Measurements from ENCODE around the gene ACAP3. TPM values are rescaled to one million over a fixed set of nuclear protein-coding genes. Genes with fewer than 3 reads are reported as not detected.
A peak's percentile ranks its signal among the peaks of the same experiment; 100 is the strongest.

Gene ACAP3
- total RNA-seq, 1 experiment from 2014 or later: 28.1 TPM

DNA sequence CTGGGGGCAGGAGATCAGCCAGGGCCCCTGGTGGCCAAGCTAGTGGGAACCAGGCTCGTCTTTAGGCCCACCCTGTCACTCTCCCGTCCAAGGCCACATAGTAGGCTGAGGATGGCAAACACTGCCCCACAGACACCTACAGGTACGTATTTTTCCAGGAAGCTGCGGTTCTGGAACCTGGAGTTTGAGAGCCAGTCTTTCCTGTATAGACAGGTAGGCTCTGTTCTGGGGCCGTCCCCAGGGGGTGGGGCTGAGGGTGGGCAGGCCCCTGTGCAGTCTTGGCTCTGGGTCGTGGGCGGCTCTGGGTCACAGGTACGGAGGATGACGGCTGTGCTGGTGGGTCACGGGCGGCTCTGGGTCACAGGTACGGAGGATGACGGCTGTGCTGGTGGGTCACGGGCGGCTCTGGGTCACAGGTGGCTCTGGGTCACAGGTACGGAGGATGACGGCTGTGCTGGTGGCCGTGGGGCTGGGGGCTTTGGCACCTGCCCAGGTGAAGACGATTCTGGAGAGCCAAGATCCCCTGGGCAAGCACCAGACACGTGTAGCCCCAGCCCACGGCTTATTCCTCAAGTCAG, 2.8 kb upstream of the ACAP3 start:
- no peak for DNase-seq
- Histone ChIP-seq H3K4me1 (ENCODE audit: low read length) (peaks cover 30% of the 10 kb centered on the region), H2AFZ (ENCODE audit: low read length) (no peak overlapping the region), H3K9me3 (ENCODE audit: low read length) (no peaks in the 10 kb centered on the region), H3K36me3 (ENCODE audit: insufficient read depth, low read length) (peaks cover 11% of the 10 kb centered on the region), H3K9ac (ENCODE audit: low read length) (peak overlapping the region; percentile 85; the same call in 1 of the 2 replicates), H4K20me1 (ENCODE audit: insufficient read depth, low read depth, low read length) (peaks cover 16% of the 10 kb centered on the region; the same call in 1 of the 2 replicates), H3K9me2 (replicated peaks; ENCODE audit: insufficient read depth, low read length) (no peaks in the 10 kb centered on the region), H3K27ac (ENCODE audit: low read length) (peak overlapping the region; percentile 48; the same call in 1 of the 2 replicates), H3K79me2 (ENCODE audit: low read length) (peaks cover 30% of the 10 kb centered on the region), H3K4me2 (ENCODE audit: low read depth, low read length, poor library complexity, severe bottlenecking) (peak overlapping the region; percentile 73), H3K27me3 (ENCODE audit: low read length) (no peaks in the 10 kb centered on the region), H3K4me3 (ENCODE audit: low read length) (no peak overlapping the region)

DNA sequence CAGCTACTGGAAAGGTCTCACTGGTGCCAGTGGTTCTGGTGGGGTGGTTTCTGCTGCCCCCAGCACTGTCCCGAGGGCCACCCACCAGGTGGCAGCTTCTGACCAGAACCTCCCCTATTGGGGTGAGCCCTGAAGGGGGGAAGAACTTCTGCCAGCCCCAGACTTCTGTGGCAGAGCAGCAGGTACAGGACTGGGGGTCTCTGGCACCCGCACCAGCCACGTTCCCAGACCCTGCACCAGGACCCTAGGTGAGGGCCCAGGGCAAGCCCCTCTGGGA, 2.3 kb upstream of the ACAP3 start:
- H3K4me2 ChIP-seq (ENCODE audit: low read depth, low read length, poor library complexity, severe bottlenecking): peak overlapping the region; percentile 73
- peaks cover 11% of the 10 kb centered on the region for H3K36me3 ChIP-seq (ENCODE audit: insufficient read depth, low read length)
- H2AFZ ChIP-seq (ENCODE audit: low read length): no peak overlapping the region
- H4K20me1 ChIP-seq (ENCODE audit: insufficient read depth, low read depth, low read length): peaks cover 16% of the 10 kb centered on the region; the same call in 1 of the 2 replicates
- no peaks in the 10 kb centered on the region for H3K9me2 ChIP-seq (replicated peaks; ENCODE audit: insufficient read depth, low read length)
- peak overlapping the region; percentile 85 for H3K9ac ChIP-seq (ENCODE audit: low read length)
- no peaks in the 10 kb centered on the region for H3K9me3 ChIP-seq (ENCODE audit: low read length)
- no peaks in the 10 kb centered on the region for H3K27me3 ChIP-seq (ENCODE audit: low read length)
- peak overlapping the region; percentile 78 for H3K4me3 ChIP-seq (ENCODE audit: low read length)
- peaks cover 31% of the 10 kb centered on the region for H3K4me1 ChIP-seq (ENCODE audit: low read length)
- no peak for DNase-seq
- H3K27ac ChIP-seq (ENCODE audit: low read length): peak overlapping the region; percentile 48
- H3K79me2 ChIP-seq (ENCODE audit: low read length): peaks cover 31% of the 10 kb centered on the region

DNA sequence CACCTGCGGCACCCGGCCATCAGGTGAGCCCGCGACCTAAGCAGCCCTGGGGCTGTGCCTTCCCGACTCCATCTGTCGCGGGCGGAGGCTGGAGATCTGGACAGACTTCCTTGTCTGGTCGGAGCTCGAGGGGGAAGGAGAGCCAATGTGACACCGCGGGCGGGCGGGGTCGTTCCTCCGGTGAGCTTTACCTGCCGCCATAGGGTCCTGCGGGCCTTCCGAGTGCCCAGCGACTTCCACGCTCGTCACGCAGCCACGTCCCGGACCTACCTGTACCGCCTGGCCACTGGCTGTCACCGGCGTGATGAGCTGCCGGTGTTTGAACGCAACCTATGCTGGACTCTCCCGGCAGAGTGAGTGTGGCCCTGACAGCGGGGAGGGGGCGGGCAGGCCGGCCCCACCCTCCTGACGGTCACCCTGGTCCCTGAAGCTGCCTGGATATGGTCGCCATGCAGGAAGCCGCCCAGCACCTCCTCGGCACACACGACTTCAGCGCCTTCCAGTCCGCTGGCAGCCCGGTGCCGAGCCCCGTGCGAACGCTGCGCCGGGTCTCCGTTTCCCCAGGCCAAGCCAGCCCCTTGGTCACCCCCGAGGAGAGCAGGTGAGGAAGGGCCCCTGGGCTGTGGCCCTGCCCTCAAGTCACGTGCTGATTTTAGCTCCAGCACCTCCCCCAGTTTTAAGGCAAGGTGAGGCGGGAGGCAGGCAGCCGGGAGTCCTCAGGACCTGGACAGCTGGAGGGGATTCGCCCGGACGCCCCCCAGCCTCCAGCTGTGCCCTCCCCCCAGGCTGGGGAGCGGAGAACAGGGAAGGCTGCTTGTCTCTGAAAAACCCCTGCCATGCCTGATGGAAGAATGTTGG, 1.8 kb upstream of the ACAP3 start:
- peak overlapping the region; percentile 73 for H3K4me2 ChIP-seq (ENCODE audit: low read depth, low read length, poor library complexity, severe bottlenecking)
- H3K4me3 ChIP-seq (ENCODE audit: low read length): peak overlapping the region; percentile 78
- H2AFZ ChIP-seq (ENCODE audit: low read length): no peak overlapping the region
- H3K9me2 ChIP-seq (replicated peaks; ENCODE audit: insufficient read depth, low read length): no peaks in the 10 kb centered on the region
- H3K36me3 ChIP-seq (ENCODE audit: insufficient read depth, low read length): peaks cover 6% of the 10 kb centered on the region; the same call in 1 of the 2 replicates
- peaks cover 16% of the 10 kb centered on the region; the same call in 1 of the 2 replicates for H4K20me1 ChIP-seq (ENCODE audit: insufficient read depth, low read depth, low read length)
- H3K9ac ChIP-seq (ENCODE audit: low read length): peak overlapping the region; percentile 85
- no peaks in the 10 kb centered on the region for H3K27me3 ChIP-seq (ENCODE audit: low read length)
- H3K9me3 ChIP-seq (ENCODE audit: low read length): no peaks in the 10 kb centered on the region
- H3K4me1 ChIP-seq (ENCODE audit: low read length): peaks cover 35% of the 10 kb centered on the region
- peak overlapping the region; percentile 77 for H3K27ac ChIP-seq (ENCODE audit: low read length)
- H3K79me2 ChIP-seq (ENCODE audit: low read length): peaks cover 32% of the 10 kb centered on the region
- peak; percentile 74 for DNase-seq

DNA sequence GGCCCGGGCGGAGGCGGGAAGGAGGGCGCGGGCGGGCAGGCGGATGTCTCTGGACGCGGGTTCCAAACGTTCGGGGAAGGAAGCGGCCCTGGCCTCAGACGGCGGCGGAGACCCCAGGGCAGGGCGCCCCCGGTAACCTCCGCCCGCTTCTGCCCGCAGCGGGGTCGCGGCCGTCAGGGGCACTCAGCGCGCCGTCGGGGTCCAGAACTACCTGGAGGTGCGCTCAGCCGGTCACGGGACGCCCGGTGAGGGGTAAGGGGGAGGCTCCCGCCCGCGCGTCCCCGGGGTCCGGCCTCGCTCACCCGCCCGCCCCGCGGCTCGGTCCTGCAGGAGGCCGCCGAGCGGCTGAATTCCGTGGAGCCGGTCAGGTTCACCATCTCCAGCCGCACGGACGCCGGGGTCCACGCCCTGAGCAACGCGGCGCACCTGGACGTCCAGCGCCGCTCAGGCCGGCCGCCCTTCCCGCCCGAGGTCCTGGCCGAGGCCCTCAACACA, 1.1 kb upstream of the ACAP3 start:
- 0 out of 2 replicates have a peak, but pooled peaks cover 4% of the 10 kb centered on the region for H3K36me3 ChIP-seq (ENCODE audit: insufficient read depth, low read length)
- H3K27ac ChIP-seq (ENCODE audit: low read length): peak overlapping the region; percentile 77
- H3K4me2 ChIP-seq (ENCODE audit: low read depth, low read length, poor library complexity, severe bottlenecking): peak overlapping the region; percentile 73
- peaks cover 42% of the 10 kb centered on the region for H3K4me1 ChIP-seq (ENCODE audit: low read length)
- peak overlapping the region; percentile 85 for H3K9ac ChIP-seq (ENCODE audit: low read length)
- no peaks in the 10 kb centered on the region for H3K9me3 ChIP-seq (ENCODE audit: low read length)
- H4K20me1 ChIP-seq (ENCODE audit: insufficient read depth, low read depth, low read length): peaks cover 16% of the 10 kb centered on the region; the same call in 1 of the 2 replicates
- no peak overlapping the region; the same call in 1 of the 2 replicates for H2AFZ ChIP-seq (ENCODE audit: low read length)
- H3K9me2 ChIP-seq (replicated peaks; ENCODE audit: insufficient read depth, low read length): no peaks in the 10 kb centered on the region
- no peaks in the 10 kb centered on the region for H3K27me3 ChIP-seq (ENCODE audit: low read length)
- H3K4me3 ChIP-seq (ENCODE audit: low read length): peak overlapping the region; percentile 78
- DNase-seq: no peak
- peaks cover 38% of the 10 kb centered on the region for H3K79me2 ChIP-seq (ENCODE audit: low read length)

DNA sequence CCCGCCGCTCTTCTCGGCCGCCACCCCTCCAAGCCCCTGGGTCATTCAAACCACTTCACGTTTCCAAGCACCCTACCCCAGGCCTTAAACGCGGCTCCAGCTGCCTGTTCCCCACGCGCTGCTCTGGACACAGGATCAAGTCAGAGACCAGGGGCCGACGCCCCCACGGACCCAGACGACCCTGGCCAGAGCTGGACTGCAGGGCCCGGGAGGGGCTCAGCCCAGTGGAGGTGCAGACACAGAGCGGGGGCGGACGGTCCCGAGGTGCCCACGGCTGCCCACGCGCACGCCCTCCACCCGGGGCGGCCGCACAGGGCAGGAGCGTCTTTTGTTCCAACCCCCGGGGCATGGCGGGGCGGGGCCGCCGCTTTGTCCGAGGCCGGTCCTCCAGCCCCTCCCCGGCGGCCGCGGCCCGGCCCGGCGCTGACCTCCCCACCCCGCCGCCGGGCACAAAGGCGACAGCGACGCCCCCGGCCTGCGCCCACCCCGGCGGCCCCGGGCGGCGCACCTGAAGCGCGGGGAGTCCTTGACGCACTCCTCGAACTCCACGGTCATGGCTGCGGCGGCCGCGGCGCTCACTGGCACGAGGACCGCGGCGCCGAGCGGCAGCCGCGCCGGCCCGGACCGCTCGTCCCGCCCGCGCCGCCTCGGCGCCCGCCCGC, 338 bp downstream of the ACAP3 start:
- Histone ChIP-seq H3K4me2 (ENCODE audit: low read depth, low read length, poor library complexity, severe bottlenecking) (peak overlapping the region; percentile 94), H3K9me3 (ENCODE audit: low read length) (no peaks in the 10 kb centered on the region), H3K79me2 (ENCODE audit: low read length) (peaks cover 46% of the 10 kb centered on the region), H2AFZ (ENCODE audit: low read length) (no peak overlapping the region), H3K4me3 (ENCODE audit: low read length) (peak overlapping the region; percentile 85), H3K4me1 (ENCODE audit: low read length) (peaks cover 42% of the 10 kb centered on the region), H3K36me3 (ENCODE audit: insufficient read depth, low read length) (no peaks in the 10 kb centered on the region), H3K27me3 (ENCODE audit: low read length) (no peaks in the 10 kb centered on the region), H3K9ac (ENCODE audit: low read length) (peak overlapping the region; percentile 97), H4K20me1 (ENCODE audit: insufficient read depth, low read depth, low read length) (peaks cover 16% of the 10 kb centered on the region; the same call in 1 of the 2 replicates), H3K9me2 (replicated peaks; ENCODE audit: insufficient read depth, low read length) (no peaks in the 10 kb centered on the region), H3K27ac (ENCODE audit: low read length) (peak overlapping the region; percentile 97)
- peak; percentile 60 for DNase-seq

DNA sequence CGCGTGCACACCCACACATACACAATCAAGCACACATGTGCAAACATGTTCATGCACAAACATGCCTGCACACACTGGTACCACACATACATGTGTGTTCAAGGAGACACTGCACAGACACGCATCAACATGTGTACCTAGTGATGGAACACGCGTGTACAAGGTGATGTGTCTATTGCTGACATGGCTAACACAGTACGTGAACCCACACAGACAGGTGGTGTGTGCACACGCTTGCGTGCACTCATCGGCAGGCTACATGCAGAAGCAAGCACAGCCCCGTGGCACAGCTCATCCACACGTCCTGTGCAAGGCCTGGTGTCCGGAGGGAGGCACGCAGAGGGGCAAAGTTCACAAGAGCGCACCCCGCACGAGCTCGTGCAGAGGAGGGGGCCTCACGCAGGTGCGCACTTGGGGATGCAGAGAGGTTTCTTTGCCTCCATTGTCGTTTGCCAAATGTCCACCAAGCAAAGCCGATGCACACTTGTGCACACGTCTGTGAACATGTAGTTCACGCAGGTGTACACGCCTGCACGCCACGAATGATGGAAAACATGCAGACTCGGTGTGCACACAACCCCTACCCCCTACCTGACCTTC, 969 bp downstream of the ACAP3 start:
- Histone ChIP-seq H3K79me2 (ENCODE audit: low read length) (peaks cover 46% of the 10 kb centered on the region), H4K20me1 (ENCODE audit: insufficient read depth, low read depth, low read length) (peaks cover 16% of the 10 kb centered on the region; the same call in 1 of the 2 replicates), H3K9me2 (replicated peaks; ENCODE audit: insufficient read depth, low read length) (no peaks in the 10 kb centered on the region), H3K36me3 (ENCODE audit: insufficient read depth, low read length) (no peaks in the 10 kb centered on the region), H3K4me2 (ENCODE audit: low read depth, low read length, poor library complexity, severe bottlenecking) (peak overlapping the region; percentile 94), H3K9me3 (ENCODE audit: low read length) (no peaks in the 10 kb centered on the region), H3K27me3 (ENCODE audit: low read length) (no peaks in the 10 kb centered on the region), H2AFZ (ENCODE audit: low read length) (no peak overlapping the region), H3K4me1 (ENCODE audit: low read length) (peaks cover 42% of the 10 kb centered on the region), H3K9ac (ENCODE audit: low read length) (peak overlapping the region; percentile 97), H3K27ac (ENCODE audit: low read length) (peak overlapping the region; percentile 97), H3K4me3 (ENCODE audit: low read length) (peak overlapping the region; percentile 85)
- peak; percentile 70 for DNase-seq

DNA sequence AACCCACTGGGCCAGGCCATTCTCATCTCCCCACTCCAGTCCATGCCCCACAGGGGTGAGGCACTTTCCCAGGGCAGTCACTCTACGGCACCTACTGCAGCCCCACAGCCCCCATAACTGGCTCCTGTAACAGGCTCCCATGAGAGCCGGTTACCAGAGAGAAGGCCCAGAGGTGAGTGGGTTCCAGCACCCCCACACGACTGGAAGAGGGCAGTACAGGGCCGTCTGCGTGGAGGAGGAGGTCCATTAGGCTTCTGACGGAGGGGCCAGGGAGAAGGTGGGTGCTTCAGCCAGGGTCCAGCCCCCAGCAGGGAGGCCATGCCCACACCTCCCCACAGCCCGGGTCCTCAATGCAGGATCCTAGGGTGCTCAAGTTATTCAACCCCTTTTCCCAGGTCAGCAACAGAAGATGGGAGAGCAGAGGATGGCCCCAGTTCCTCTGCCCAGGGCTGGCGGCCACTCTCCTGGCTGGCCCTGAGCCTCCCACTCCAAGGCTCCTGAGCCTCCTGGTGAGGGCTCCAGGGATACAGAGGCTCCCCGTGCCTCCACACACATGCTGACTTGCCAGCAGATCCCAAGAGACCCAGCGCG, 1.6 kb downstream of the ACAP3 start:
- H3K4me3 ChIP-seq (ENCODE audit: low read length): peak overlapping the region; percentile 85
- H3K79me2 ChIP-seq (ENCODE audit: low read length): peaks cover 46% of the 10 kb centered on the region
- H3K36me3 ChIP-seq (ENCODE audit: insufficient read depth, low read length): no peaks in the 10 kb centered on the region
- peak overlapping the region; percentile 97 for H3K27ac ChIP-seq (ENCODE audit: low read length)
- no peaks in the 10 kb centered on the region for H3K27me3 ChIP-seq (ENCODE audit: low read length)
- peak; percentile 87 for DNase-seq
- H3K9me3 ChIP-seq (ENCODE audit: low read length): no peaks in the 10 kb centered on the region
- H3K9me2 ChIP-seq (replicated peaks; ENCODE audit: insufficient read depth, low read length): no peaks in the 10 kb centered on the region
- H3K4me1 ChIP-seq (ENCODE audit: low read length): peaks cover 42% of the 10 kb centered on the region
- H4K20me1 ChIP-seq (ENCODE audit: insufficient read depth, low read depth, low read length): peaks cover 10% of the 10 kb centered on the region; the same call in 1 of the 2 replicates
- H3K9ac ChIP-seq (ENCODE audit: low read length): peak overlapping the region; percentile 97
- H2AFZ ChIP-seq (ENCODE audit: low read length): no peak overlapping the region
- H3K4me2 ChIP-seq (ENCODE audit: low read depth, low read length, poor library complexity, severe bottlenecking): peak overlapping the region; percentile 94
